WTC11 (cell line): Measurements from ENCODE around the gene RPL10. TPM values are rescaled to one million over a fixed set of nuclear protein-coding genes. Genes with fewer than 3 reads are reported as not detected.

Experiments used
- ATAC-seq: fragments of 200-7000 bp; cut with Tn5 transposase; 2 replicates; pipeline ENCODE4 v1.10.0; 2021; ENCODE audit warnings: mild to moderate bottlenecking, moderate library complexity
- CTCF ChIA-PET: fragments of 300-600 bp; sonication (Branson Sonifier 250); formaldehyde crosslinking; loops from one replicate; lab custom pipeline; 2021; ENCODE audit warnings: antibody characterized with exemption; lab: Charles Lee
- POLR2A ChIA-PET: fragments of 350-600 bp; sonication (Branson Sonifier 250); formaldehyde crosslinking; loops from one replicate; lab custom pipeline; 2021; ENCODE audit warnings: antibody characterized with exemption; lab: Charles Lee
- DNase-seq: peaks from one replicate; pipeline ENCODE4 v3.0.0; 2021; ENCODE audit warnings: low spot score
- H3K27ac Mint-ChIP-seq: 2 replicates; pipeline ENCODE4 v1.8.0; 2021; ENCODE audit warnings: mixed read lengths
- H3K27me3 Mint-ChIP-seq: 2 replicates; pipeline ENCODE4 v1.8.0; 2021; ENCODE audit warnings: low read depth, mild to moderate bottlenecking, moderate library complexity, mixed read lengths
- H3K36me3 Mint-ChIP-seq: 2 replicates; pipeline ENCODE4 v1.8.0; 2021; ENCODE audit warnings: mixed read lengths
- H3K4me1 Mint-ChIP-seq: 2 replicates; pipeline ENCODE4 v1.8.0; 2022; ENCODE audit warnings: mixed read lengths
- H3K4me3 Mint-ChIP-seq: 2 replicates; pipeline ENCODE4 v1.8.0; 2021; ENCODE audit warnings: mild to moderate bottlenecking, moderate library complexity, mixed read lengths
- H3K9me3 Mint-ChIP-seq: 2 replicates; pipeline ENCODE4 v1.8.0; 2021; ENCODE audit warnings: mixed read lengths
- CTCF ChIP-seq: fragments of 200-600 bp; IDR thresholded peaks from 2 replicates; pipeline ENCODE4 v1.8.0; 2022; ENCODE audit warnings: antibody characterized with exemption
- EMX1 ChIP-seq: fragments of 250-450 bp; sonication (Bioruptor Pico); IDR thresholded peaks from 2 replicates; pipeline ENCODE4 v1.8.0; 2021; ENCODE audit warnings: mild to moderate bottlenecking
- GABPB1 ChIP-seq: sonication (generic); formaldehyde crosslinking; IDR thresholded peaks from 2 replicates; pipeline ENCODE4 v1.8.1; 2023; ENCODE audit warnings: mild to moderate bottlenecking, missing genetic modification reagents
- HMGA2 ChIP-seq: fragments of 250-450 bp; sonication (Bioruptor Pico); IDR thresholded peaks from 2 replicates; pipeline ENCODE4 v1.4.0; 2021; ENCODE audit warnings: mild to moderate bottlenecking, moderate library complexity
- MAX ChIP-seq: sonication (generic); formaldehyde crosslinking; IDR thresholded peaks from 2 replicates; pipeline ENCODE4 v1.8.0; 2022; ENCODE audit warnings: mild to moderate bottlenecking, missing genetic modification reagents
- NFE2L1 ChIP-seq: sonication (generic); formaldehyde crosslinking; IDR thresholded peaks from 2 replicates; pipeline ENCODE4 v1.8.1; 2023; ENCODE audit warnings: missing genetic modification reagents
- OVOL2 ChIP-seq: fragments of 250-450 bp; sonication (Bioruptor Pico); IDR thresholded peaks from 2 replicates; pipeline ENCODE4 v1.9.0; 2021; ENCODE audit warnings: mild to moderate bottlenecking, borderline replicate concordance
- PRDM15 ChIP-seq: sonication (generic); formaldehyde crosslinking; IDR thresholded peaks from 2 replicates; pipeline ENCODE4 v1.8.0; 2022; ENCODE audit warnings: missing genetic modification reagents
- SMAD4 ChIP-seq: sonication (generic); formaldehyde crosslinking; IDR thresholded peaks from 2 replicates; pipeline ENCODE4 v1.8.0; 2022; ENCODE audit warnings: mild to moderate bottlenecking, missing genetic modification reagents
- TEAD4 ChIP-seq: sonication (generic); formaldehyde crosslinking; IDR thresholded peaks from 2 replicates; pipeline ENCODE4 v1.8.0; 2022; ENCODE audit warnings: mild to moderate bottlenecking, missing genetic modification reagents
- ZBTB43 ChIP-seq: sonication (generic); formaldehyde crosslinking; IDR thresholded peaks from 2 replicates; pipeline ENCODE4 v1.8.1; 2023; ENCODE audit warnings: mild to moderate bottlenecking, missing genetic modification reagents
- ZNF121 ChIP-seq: sonication (generic); formaldehyde crosslinking; IDR thresholded peaks from 2 replicates; pipeline ENCODE4 v1.8.0; 2023; ENCODE audit warnings: missing genetic modification reagents
- ZNF396 ChIP-seq: fragments of 250-450 bp; sonication (Bioruptor Pico); IDR thresholded peaks from 2 replicates; pipeline ENCODE4 v1.8.0; 2021; ENCODE audit warnings: mild to moderate bottlenecking, moderate library complexity, borderline replicate concordance
- ZNF423 ChIP-seq: fragments of 250-450 bp; sonication (Bioruptor Pico); IDR thresholded peaks from 2 replicates; pipeline ENCODE4 v2.1.2; 2022; ENCODE audit warnings: mild to moderate bottlenecking, moderate library complexity
- total RNA-seq: library from RNA; stranded (reverse); gene quantifications from 3 replicates; pipeline ENCODE4 v1.2.3, GENCODE V29; 2021
- TF ChIP-seq, protein P1 (sequence below): fragments of 250-450 bp; sonication (Bioruptor Pico); IDR thresholded peaks from 2 replicates; pipeline ENCODE4 v1.8.0; 2021; ENCODE audit warnings: mild to moderate bottlenecking
- TF ChIP-seq, protein P2 (sequence below): sonication (generic); formaldehyde crosslinking; IDR thresholded peaks from 2 replicates; pipeline ENCODE4 v1.8.0; 2023; ENCODE audit warnings: missing genetic modification reagents, mild to moderate bottlenecking, borderline replicate concordance
- TF ChIP-seq, protein P3 (sequence below): sonication (generic); formaldehyde crosslinking; IDR thresholded peaks from 2 replicates; pipeline ENCODE4 v1.8.0; 2023; ENCODE audit warnings: missing genetic modification reagents
- TF ChIP-seq, protein P4 (sequence below): sonication (generic); formaldehyde crosslinking; IDR thresholded peaks from 2 replicates; pipeline ENCODE4 v1.8.0; 2022; ENCODE audit warnings: mild to moderate bottlenecking, missing genetic modification reagents
- TF ChIP-seq, protein P5 (sequence below): fragments of 250-450 bp; sonication (Bioruptor Pico); IDR thresholded peaks from 2 replicates; pipeline ENCODE4 v1.9.0; 2021; ENCODE audit warnings: mild to moderate bottlenecking

RPL10 gene
- total RNA-seq, 1 experiment from 2014 or later = 2,241 TPM

DNA sequence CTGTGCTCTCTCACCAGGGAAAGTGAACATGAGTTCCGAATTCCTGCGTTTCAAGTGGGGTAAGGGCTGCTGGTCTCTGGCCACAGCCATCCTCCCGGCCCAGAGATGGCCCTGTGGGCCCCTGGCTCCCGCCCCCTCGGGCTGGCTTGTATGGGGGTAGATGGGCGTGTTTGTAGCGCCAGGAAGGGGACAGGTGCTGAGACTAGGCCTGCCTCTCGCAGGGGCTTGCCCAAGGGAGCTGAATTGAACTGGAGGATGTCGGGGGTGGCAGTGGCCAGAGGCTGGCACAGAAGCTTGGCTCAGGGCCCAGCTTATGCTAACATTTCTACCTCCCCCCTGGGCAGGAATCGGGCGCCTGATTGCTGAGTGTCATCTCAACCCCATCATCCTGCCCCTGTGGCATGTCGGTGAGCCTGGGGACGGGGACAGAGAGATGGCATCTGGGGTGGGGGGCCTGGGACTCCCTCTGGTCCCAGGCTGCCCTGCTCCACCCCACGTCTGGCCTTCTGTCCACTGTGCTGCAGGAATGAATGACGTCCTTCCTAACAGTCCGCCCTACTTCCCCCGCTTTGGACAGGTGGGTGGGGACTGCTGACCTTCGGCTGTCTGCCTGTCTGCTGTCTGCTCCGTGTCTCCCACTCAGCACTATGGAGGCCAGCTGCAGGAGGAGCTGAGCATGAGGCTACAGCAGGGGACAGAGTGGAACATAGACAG is 21.7 kb downstream of the RPL10 start:
- no peak overlapping the region for H3K4me3 Mint-ChIP-seq
- CTCF ChIA-PET = no interaction called here
- no peaks in the 10 kb centered on the region for H3K4me1 Mint-ChIP-seq
- DNase-seq (no peak), ATAC-seq (no peak)
- peaks cover 2% of the 10 kb centered on the region; the same call in 1 of the 2 replicates for H3K36me3 Mint-ChIP-seq
- H3K27me3 Mint-ChIP-seq = no peaks in the 10 kb centered on the region
- H3K27ac Mint-ChIP-seq = no peak overlapping the region
- H3K9me3 Mint-ChIP-seq = no peaks in the 10 kb centered on the region
- POLR2A ChIA-PET = no interaction called here
- no peak for TF ChIP-seq ZBTB43 (CRISPR knock-in tag)
- no peak for TF ChIP-seq NFE2L1
- TF ChIP-seq MAX (CRISPR knock-in tag) = no peak
- no peak for TF ChIP-seq TEAD4 (CRISPR knock-in tag)
- TF ChIP-seq ZNF423 (CRISPR knock-in tag) = no peak
- no peak for TF ChIP-seq HMGA2 (CRISPR knock-in tag)
- no peak for TF ChIP-seq SMAD4 (CRISPR knock-in tag)
- TF ChIP-seq, protein P1, sequence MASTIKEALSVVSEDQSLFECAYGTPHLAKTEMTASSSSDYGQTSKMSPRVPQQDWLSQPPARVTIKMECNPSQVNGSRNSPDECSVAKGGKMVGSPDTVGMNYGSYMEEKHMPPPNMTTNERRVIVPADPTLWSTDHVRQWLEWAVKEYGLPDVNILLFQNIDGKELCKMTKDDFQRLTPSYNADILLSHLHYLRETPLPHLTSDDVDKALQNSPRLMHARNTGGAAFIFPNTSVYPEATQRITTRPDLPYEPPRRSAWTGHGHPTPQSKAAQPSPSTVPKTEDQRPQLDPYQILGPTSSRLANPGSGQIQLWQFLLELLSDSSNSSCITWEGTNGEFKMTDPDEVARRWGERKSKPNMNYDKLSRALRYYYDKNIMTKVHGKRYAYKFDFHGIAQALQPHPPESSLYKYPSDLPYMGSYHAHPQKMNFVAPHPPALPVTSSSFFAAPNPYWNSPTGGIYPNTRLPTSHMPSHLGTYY (CRISPR knock-in tag) = no peak
- TF ChIP-seq CTCF = no peak
- no peak for TF ChIP-seq GABPB1
- TF ChIP-seq, protein P2, sequence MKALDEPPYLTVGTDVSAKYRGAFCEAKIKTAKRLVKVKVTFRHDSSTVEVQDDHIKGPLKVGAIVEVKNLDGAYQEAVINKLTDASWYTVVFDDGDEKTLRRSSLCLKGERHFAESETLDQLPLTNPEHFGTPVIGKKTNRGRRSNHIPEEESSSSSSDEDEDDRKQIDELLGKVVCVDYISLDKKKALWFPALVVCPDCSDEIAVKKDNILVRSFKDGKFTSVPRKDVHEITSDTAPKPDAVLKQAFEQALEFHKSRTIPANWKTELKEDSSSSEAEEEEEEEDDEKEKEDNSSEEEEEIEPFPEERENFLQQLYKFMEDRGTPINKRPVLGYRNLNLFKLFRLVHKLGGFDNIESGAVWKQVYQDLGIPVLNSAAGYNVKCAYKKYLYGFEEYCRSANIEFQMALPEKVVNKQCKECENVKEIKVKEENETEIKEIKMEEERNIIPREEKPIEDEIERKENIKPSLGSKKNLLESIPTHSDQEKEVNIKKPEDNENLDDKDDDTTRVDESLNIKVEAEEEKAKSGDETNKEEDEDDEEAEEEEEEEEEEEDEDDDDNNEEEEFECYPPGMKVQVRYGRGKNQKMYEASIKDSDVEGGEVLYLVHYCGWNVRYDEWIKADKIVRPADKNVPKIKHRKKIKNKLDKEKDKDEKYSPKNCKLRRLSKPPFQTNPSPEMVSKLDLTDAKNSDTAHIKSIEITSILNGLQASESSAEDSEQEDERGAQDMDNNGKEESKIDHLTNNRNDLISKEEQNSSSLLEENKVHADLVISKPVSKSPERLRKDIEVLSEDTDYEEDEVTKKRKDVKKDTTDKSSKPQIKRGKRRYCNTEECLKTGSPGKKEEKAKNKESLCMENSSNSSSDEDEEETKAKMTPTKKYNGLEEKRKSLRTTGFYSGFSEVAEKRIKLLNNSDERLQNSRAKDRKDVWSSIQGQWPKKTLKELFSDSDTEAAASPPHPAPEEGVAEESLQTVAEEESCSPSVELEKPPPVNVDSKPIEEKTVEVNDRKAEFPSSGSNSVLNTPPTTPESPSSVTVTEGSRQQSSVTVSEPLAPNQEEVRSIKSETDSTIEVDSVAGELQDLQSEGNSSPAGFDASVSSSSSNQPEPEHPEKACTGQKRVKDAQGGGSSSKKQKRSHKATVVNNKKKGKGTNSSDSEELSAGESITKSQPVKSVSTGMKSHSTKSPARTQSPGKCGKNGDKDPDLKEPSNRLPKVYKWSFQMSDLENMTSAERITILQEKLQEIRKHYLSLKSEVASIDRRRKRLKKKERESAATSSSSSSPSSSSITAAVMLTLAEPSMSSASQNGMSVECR = no peak
- TF ChIP-seq, protein P3, sequence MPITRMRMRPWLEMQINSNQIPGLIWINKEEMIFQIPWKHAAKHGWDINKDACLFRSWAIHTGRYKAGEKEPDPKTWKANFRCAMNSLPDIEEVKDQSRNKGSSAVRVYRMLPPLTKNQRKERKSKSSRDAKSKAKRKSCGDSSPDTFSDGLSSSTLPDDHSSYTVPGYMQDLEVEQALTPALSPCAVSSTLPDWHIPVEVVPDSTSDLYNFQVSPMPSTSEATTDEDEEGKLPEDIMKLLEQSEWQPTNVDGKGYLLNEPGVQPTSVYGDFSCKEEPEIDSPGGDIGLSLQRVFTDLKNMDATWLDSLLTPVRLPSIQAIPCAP (CRISPR knock-in tag) = no peak
- no peak for TF ChIP-seq ZNF396 (CRISPR knock-in tag)
- TF ChIP-seq, protein P4, sequence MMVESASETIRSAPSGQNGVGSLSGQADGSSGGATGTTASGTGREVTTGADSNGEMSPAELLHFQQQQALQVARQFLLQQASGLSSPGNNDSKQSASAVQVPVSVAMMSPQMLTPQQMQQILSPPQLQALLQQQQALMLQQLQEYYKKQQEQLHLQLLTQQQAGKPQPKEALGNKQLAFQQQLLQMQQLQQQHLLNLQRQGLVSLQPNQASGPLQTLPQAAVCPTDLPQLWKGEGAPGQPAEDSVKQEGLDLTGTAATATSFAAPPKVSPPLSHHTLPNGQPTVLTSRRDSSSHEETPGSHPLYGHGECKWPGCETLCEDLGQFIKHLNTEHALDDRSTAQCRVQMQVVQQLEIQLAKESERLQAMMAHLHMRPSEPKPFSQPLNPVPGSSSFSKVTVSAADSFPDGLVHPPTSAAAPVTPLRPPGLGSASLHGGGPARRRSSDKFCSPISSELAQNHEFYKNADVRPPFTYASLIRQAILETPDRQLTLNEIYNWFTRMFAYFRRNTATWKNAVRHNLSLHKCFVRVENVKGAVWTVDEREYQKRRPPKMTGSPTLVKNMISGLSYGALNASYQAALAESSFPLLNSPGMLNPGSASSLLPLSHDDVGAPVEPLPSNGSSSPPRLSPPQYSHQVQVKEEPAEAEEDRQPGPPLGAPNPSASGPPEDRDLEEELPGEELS (CRISPR knock-in tag) = no peak
- TF ChIP-seq EMX1 = no peak
- TF ChIP-seq, protein P5, sequence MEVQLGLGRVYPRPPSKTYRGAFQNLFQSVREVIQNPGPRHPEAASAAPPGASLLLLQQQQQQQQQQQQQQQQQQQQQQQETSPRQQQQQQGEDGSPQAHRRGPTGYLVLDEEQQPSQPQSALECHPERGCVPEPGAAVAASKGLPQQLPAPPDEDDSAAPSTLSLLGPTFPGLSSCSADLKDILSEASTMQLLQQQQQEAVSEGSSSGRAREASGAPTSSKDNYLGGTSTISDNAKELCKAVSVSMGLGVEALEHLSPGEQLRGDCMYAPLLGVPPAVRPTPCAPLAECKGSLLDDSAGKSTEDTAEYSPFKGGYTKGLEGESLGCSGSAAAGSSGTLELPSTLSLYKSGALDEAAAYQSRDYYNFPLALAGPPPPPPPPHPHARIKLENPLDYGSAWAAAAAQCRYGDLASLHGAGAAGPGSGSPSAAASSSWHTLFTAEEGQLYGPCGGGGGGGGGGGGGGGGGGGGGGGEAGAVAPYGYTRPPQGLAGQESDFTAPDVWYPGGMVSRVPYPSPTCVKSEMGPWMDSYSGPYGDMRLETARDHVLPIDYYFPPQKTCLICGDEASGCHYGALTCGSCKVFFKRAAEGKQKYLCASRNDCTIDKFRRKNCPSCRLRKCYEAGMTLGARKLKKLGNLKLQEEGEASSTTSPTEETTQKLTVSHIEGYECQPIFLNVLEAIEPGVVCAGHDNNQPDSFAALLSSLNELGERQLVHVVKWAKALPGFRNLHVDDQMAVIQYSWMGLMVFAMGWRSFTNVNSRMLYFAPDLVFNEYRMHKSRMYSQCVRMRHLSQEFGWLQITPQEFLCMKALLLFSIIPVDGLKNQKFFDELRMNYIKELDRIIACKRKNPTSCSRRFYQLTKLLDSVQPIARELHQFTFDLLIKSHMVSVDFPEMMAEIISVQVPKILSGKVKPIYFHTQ (CRISPR knock-in tag) = no peak
- TF ChIP-seq OVOL2 (CRISPR knock-in tag) = no peak
- TF ChIP-seq PRDM15 (CRISPR knock-in tag) = no peak
- no peak for TF ChIP-seq ZNF121 (CRISPR knock-in tag)
